Keratinocyte (primary cell): ENCODE results near the gene PRKCE. TPM values are rescaled to one million over a fixed set of nuclear protein-coding genes. Genes with fewer than 3 reads are reported as not detected.

ENCODE experiments used
- DNase-seq: peaks from one replicate; pipeline ENCODE4 v3.0.0-alpha.2; 2011; ENCODE audit warnings: low read depth, missing footprints, low spot score
- FAIRE-seq: peaks from 2 replicates; lab custom pipeline; 2011; peaks lifted over from hg19 to GRCh38; lab: Jason Lieb, UNC
- H2AFZ ChIP-seq: 2 replicates; pipeline ENCODE4 v1.6.0; 2012; ENCODE audit warnings: low read length, control low read depth, inconsistent platforms; ENCODE audit not compliant: control insufficient read depth
- H3K27ac ChIP-seq: 2 replicates; pipeline ENCODE4 v1.5.1; 2011; ENCODE audit warnings: low read length; ENCODE audit not compliant: control insufficient read depth, insufficient read depth
- H3K27me3 ChIP-seq: 3 replicates; pipeline ENCODE4 v1.6.0; 2011; ENCODE audit warnings: low read length; ENCODE audit not compliant: control insufficient read depth, insufficient read depth; ENCODE audit errors: extremely low read depth
- H3K36me3 ChIP-seq, 2 experiments: 2 replicates in 1 of 2; 3 replicates in 1 of 2; pipeline ENCODE4 v1.5.1; 2011; ENCODE audit warnings: low read length in 2 of 2, mild to moderate bottlenecking in 1 of 2; ENCODE audit not compliant: control insufficient read depth in 2 of 2, insufficient read depth in 2 of 2; ENCODE audit errors: extremely low read depth in 1 of 2
- H3K4me1 ChIP-seq: 3 replicates; pipeline ENCODE4 v1.5.1; 2011; ENCODE audit warnings: low read length; ENCODE audit not compliant: control insufficient read depth, insufficient read depth; ENCODE audit errors: extremely low read depth
- H3K4me2 ChIP-seq: 3 replicates; pipeline ENCODE4 v1.6.0; 2011; ENCODE audit warnings: low read depth, low read length; ENCODE audit not compliant: control insufficient read depth, insufficient read depth; ENCODE audit errors: extremely low read depth
- H3K4me3 ChIP-seq, 3 experiments: fragments of 200-600 bp in 1 of 3; sonication (generic) in 1 of 3; 2 replicates in 2 of 3; 3 replicates in 1 of 3; pipeline ENCODE4 v1.5.1; 2011 to 2016; ENCODE audit warnings: low read length in 3 of 3, mild to moderate bottlenecking in 3 of 3, control low read depth in 2 of 3, inconsistent platforms in 1 of 3, low read depth in 1 of 3, mixed read lengths in 1 of 3, mixed run types in 1 of 3, moderate library complexity in 1 of 3; ENCODE audit not compliant: control insufficient read depth in 2 of 3, insufficient read depth in 2 of 3; ENCODE audit errors: extremely low read depth in 1 of 3
- H3K79me2 ChIP-seq: 2 replicates; pipeline ENCODE4 v1.6.0; 2012; ENCODE audit warnings: low read length; ENCODE audit not compliant: control insufficient read depth, insufficient read depth
- H3K9ac ChIP-seq: 3 replicates; pipeline ENCODE4 v1.6.0; 2011; ENCODE audit warnings: low read length; ENCODE audit not compliant: control insufficient read depth, insufficient read depth; ENCODE audit errors: extremely low read depth
- H3K9me1 ChIP-seq: 3 replicates; pipeline ENCODE4 v1.6.0; 2011; ENCODE audit warnings: low read length; ENCODE audit not compliant: control insufficient read depth, insufficient read depth; ENCODE audit errors: extremely low read depth
- H3K9me3 ChIP-seq: 2 replicates; pipeline ENCODE4 v1.5.1; 2012; ENCODE audit warnings: low read depth, low read length; ENCODE audit not compliant: control insufficient read depth
- H4K20me1 ChIP-seq: 3 replicates; pipeline ENCODE4 v1.6.0; 2011; ENCODE audit warnings: low read length; ENCODE audit not compliant: control insufficient read depth, insufficient read depth; ENCODE audit errors: extremely low read depth
- CTCF ChIP-seq, 3 experiments: IDR thresholded peaks in 1 of 3; conservative IDR thresholded peaks in 1 of 3; optimal IDR thresholded peaks in 1 of 3; 2 replicates in 2 of 3; 3 replicates in 1 of 3; pipeline versions ENCODE3 to v1.5.1; 2011; ENCODE audit warnings: low read length in 3 of 3, mild to moderate bottlenecking in 3 of 3, moderate library complexity in 2 of 3, control low read depth in 1 of 3, inconsistent platforms in 1 of 3; ENCODE audit not compliant: insufficient read depth in 2 of 3; ENCODE audit errors: extremely low read depth in 1 of 3
- EZH2 ChIP-seq: IDR thresholded peaks from one replicate; pipeline ENCODE4 v1.6.1; 2012; ENCODE audit warnings: inconsistent platforms, mild to moderate bottlenecking, low read length, moderate library complexity
- dilution Hi-C: fragments of 300-500 bp; cut with MboI; formaldehyde crosslinking; loops from one replicate; pipeline ENCODE4 v1.7.0; 2020; ENCODE audit warnings: low sequenced_read_pairs; ENCODE audit not compliant: extremely low pct_ligation_motif_present
- polyA plus RNA-seq, 5 experiments: library from polyadenylated mRNA; depleted of rRNA in 3 of 5; stranded (reverse) in 3 of 5; stranded (forward) in 1 of 5; unstranded in 1 of 5; fragments of >200 nt; gene quantifications; 1 replicate in 1 of 5; 2 replicates in 3 of 5; 3 replicates in 1 of 5; pipeline versions ENCODE4 v1.2.1 to v1.2.3, GENCODE V29; 2011 to 2012; ENCODE audit warnings: missing spikeins in 2 of 5, low read depth in 1 of 5, low replicate concordance in 1 of 5

The PRKCE gene
- polyA plus RNA-seq, 1 donor (not counting 4 experiments of a cell fraction or from before 2014, with no cell fraction given), result 2.0 TPM

GRCh38 chr2:46135958-46136357 lies 484.5 kb downstream of the PRKCE start:
- Histone ChIP-seq H3K9me1 (no peaks in the 10 kb centered on the region), H3K4me3 (no peak overlapping the region), H3K27me3 (no peaks in the 10 kb centered on the region), H3K4me1 (peaks cover 18% of the 10 kb centered on the region), H2AFZ (no peak overlapping the region), H3K36me3 (no peaks in the 10 kb centered on the region), H3K9ac (no peak overlapping the region), H4K20me1 (no peaks in the 10 kb centered on the region), H3K4me2 (no peak overlapping the region), H3K79me2 (no peaks in the 10 kb centered on the region), H3K9me3 (no peaks in the 10 kb centered on the region), H3K27ac (no peak overlapping the region)
- FAIRE-seq (no peak), DNase-seq (no peak)
- dilution Hi-C loops, result no loop called here
- TF ChIP-seq EZH2 (no peak), CTCF (optimal IDR thresholded peaks at IDR 0.05 in 1 of 3, IDR thresholded peaks at IDR 0.05 in 1 of 3, conservative IDR thresholded peaks at IDR 0.05 in 1 of 3; ENCODE audit: extremely low read depth in 1 of 3, insufficient read depth in 2 of 3, low read length in 3 of 3) (no peak)

- FAIRE-seq (no peak), DNase-seq (no peak)
- H3K9ac ChIP-seq, result no peak overlapping the region
- no peaks in the 10 kb centered on the region for H3K9me3 ChIP-seq
- H3K4me3 ChIP-seq, result no peak overlapping the region
- TF ChIP-seq CTCF (optimal IDR thresholded peaks at IDR 0.05 in 1 of 3, IDR thresholded peaks at IDR 0.05 in 1 of 3, conservative IDR thresholded peaks at IDR 0.05 in 1 of 3; ENCODE audit: extremely low read depth in 1 of 3, insufficient read depth in 2 of 3, low read length in 3 of 3), result no peak
- TF ChIP-seq EZH2, result no peak
- no peaks in the 10 kb centered on the region for H4K20me1 ChIP-seq
- H3K9me1 ChIP-seq, result no peaks in the 10 kb centered on the region
- no peak overlapping the region for H3K4me2 ChIP-seq
- no peak overlapping the region for H2AFZ ChIP-seq
- no peak overlapping the region for H3K27ac ChIP-seq
- no peaks in the 10 kb centered on the region for H3K79me2 ChIP-seq
- dilution Hi-C loops, result no loop called here
- H3K27me3 ChIP-seq, result no peaks in the 10 kb centered on the region
- H3K36me3 ChIP-seq, result no peaks in the 10 kb centered on the region
- peaks cover 18% of the 10 kb centered on the region for H3K4me1 ChIP-seq
Measured at GRCh38 chr2:46136481-46136880, 485.0 kb downstream of the PRKCE start.
